HL-60 (cell line): ENCODE measurements around the gene IGSF23.

Experiments
- DNase-seq, 2 experiments: peaks; one replicate each; pipeline ENCODE4 v3.0.0-alpha.2; 2010 to 2020; ENCODE audit warnings: low read depth in 1 of 2, low spot score in 1 of 2
- H3K27ac ChIP-seq: fragments of 250-450 bp; sonication (Bioruptor Pico); replicated peaks from 2 replicates; pipeline ENCODE4 v1.5.1; 2020; ENCODE audit warnings: mild to moderate bottlenecking, moderate library complexity
- H3K27me3 ChIP-seq: fragments of 250-450 bp; sonication (Bioruptor Pico); 2 replicates; pipeline ENCODE4 v1.5.1; 2021; ENCODE audit warnings: mild to moderate bottlenecking, moderate library complexity; ENCODE audit not compliant: insufficient read depth, poor library complexity, severe bottlenecking
- H3K4me3 ChIP-seq: replicated peaks from 2 replicates; pipeline ENCODE4 v1.5.1; 2011; ENCODE audit warnings: mild to moderate bottlenecking, control low read depth, low read length; ENCODE audit not compliant: insufficient read depth
- CTCF ChIP-seq: IDR thresholded peaks from one replicate; pipeline ENCODE4 v1.5.1; 2011; ENCODE audit warnings: low read length, control low read depth, inconsistent platforms; ENCODE audit not compliant: insufficient read depth
- GABPA ChIP-seq: IDR thresholded peaks from 2 replicates; pipeline ENCODE4 v1.6.1; 2012; ENCODE audit warnings: low read depth
- POLR2AphosphoS5 ChIP-seq: IDR thresholded peaks from 2 replicates; pipeline ENCODE4 v1.6.1; 2012; ENCODE audit warnings: low read depth
- REST ChIP-seq: IDR thresholded peaks from 2 replicates; pipeline ENCODE4 v1.6.1; 2012; ENCODE audit warnings: low read depth; ENCODE audit not compliant: insufficient replicate concordance
- SPI1 ChIP-seq: IDR thresholded peaks from 2 replicates; pipeline ENCODE4 v1.6.1; 2012; ENCODE audit warnings: low read depth, mild to moderate bottlenecking, borderline replicate concordance

Gene IGSF23

GRCh38 chr19:44653977-44654774 lies 40.8 kb downstream of the IGSF23 start:
- peak; percentile 46 to 85 for DNase-seq
- no peak overlapping the region for H3K4me3 ChIP-seq
- TF ChIP-seq CTCF (peak; percentile 74), SPI1 (no peak)
- no peak overlapping the region for H3K27ac ChIP-seq
- no peaks in the 10 kb centered on the region for H3K27me3 ChIP-seq

- no peak overlapping the region for H3K4me3 ChIP-seq
- DNase-seq, result peak; percentile 28 to 72
- H3K27ac ChIP-seq, result no peak overlapping the region
- TF ChIP-seq POLR2AphosphoS5, result peak; percentile 52; the same call in 1 of the 2 replicates
- TF ChIP-seq GABPA, result no peak
- no peak for TF ChIP-seq REST
- peak; percentile 50 for TF ChIP-seq CTCF
- no peaks in the 10 kb centered on the region for H3K27me3 ChIP-seq
Observed at GRCh38 chr19:44657211-44657921, 44.0 kb downstream of the IGSF23 start.

GRCh38 chr19:44658069-44658733 lies 44.8 kb downstream of the IGSF23 start:
- DNase-seq, result no peak
- Histone ChIP-seq H3K4me3 (no peak overlapping the region), H3K27ac (no peak overlapping the region), H3K27me3 (no peaks in the 10 kb centered on the region)
- no peak for TF ChIP-seq CTCF
- TF ChIP-seq GABPA, result no peak
- no peak for TF ChIP-seq REST
- TF ChIP-seq POLR2AphosphoS5, result no peak
- TF ChIP-seq SPI1, result no peak
